ENCODE results near the gene PYCARD.
"Not testable (repeated sequence)": the region's sequence is repeated elsewhere in the genome, so short reads cannot be mapped to it uniquely, and the experiment has no call there.

The PYCARD gene

GRCh38 chr16:31202414-31203375 is at the start of gene PYCARD:
Gene PYCARD, minus strand, starts transcription at chr16:31202760. Its CDS starts 70 bp downstream, at chr16:31202690.
- DNase-seq = no peak

GRCh38 chr16:31251435-31251834 is 48.9 kb upstream of the PYCARD start:
- no peak for DNase-seq

GRCh38 chr16:31250782-31251384 is 48.3 kb upstream of the PYCARD start:
- DNase-seq = no peak

- DNase-seq = no peak
Observed at GRCh38 chr16:31248344-31248743, 45.8 kb upstream of the PYCARD start.

GRCh38 chr16:31246296-31246695 is 43.7 kb upstream of the PYCARD start:
- DNase-seq = no peak

- DNase-seq = not testable (repeated sequence)
Observed at GRCh38 chr16:31245598-31245997, 43.0 kb upstream of the PYCARD start.

GRCh38 chr16:31243734-31244670 is 41.4 kb upstream of the PYCARD start:
- DNase-seq = no peak

GRCh38 chr16:31242206-31242605 is 39.6 kb upstream of the PYCARD start:
- no peak for DNase-seq

- no peak for DNase-seq
Observed at GRCh38 chr16:31238041-31238440, 35.5 kb upstream of the PYCARD start.

GRCh38 chr16:31229501-31229900 is 26.9 kb upstream of the PYCARD start:
- DNase-seq = no peak

- DNase-seq = no peak
Observed at GRCh38 chr16:31228206-31228605, 25.6 kb upstream of the PYCARD start.

- no peak for DNase-seq
Observed at GRCh38 chr16:31225193-31225592, 22.6 kb upstream of the PYCARD start.

GRCh38 chr16:31224092-31224955 is 21.8 kb upstream of the PYCARD start:
- DNase-seq = no peak

GRCh38 chr16:31223044-31223443 is 20.5 kb upstream of the PYCARD start:
- DNase-seq = no peak

GRCh38 chr16:31221357-31222160 is 19.0 kb upstream of the PYCARD start:
- no peak for DNase-seq

GRCh38 chr16:31219154-31219741 is 16.7 kb upstream of the PYCARD start:
- DNase-seq = no peak

GRCh38 chr16:31217136-31217530 is 14.6 kb upstream of the PYCARD start:
- no peak for DNase-seq

GRCh38 chr16:31216422-31217135 is 14.0 kb upstream of the PYCARD start, which contains the start of gene PYDC1:
Gene PYDC1, minus strand, starts transcription at chr16:31217135. Its CDS starts 107 bp downstream, at chr16:31217028.
- no peak for DNase-seq

- no peak for DNase-seq
Observed at GRCh38 chr16:31215287-31216162, 13.0 kb upstream of the PYCARD start.

Data from NCI-H2081 (cell line).